GM23338 (cell line): ENCODE measurements around the gene ITIH4.

ENCODE experiments used
- CREB1 ChIP-seq: fragments of 250-450 bp; sonication (Bioruptor Pico); IDR thresholded peaks from 2 replicates; pipeline ENCODE4 v1.5.0; 2020; ENCODE audit warnings: low read depth, mild to moderate bottlenecking, moderate library complexity
- CTCF ChIP-seq, 2 experiments: fragments of 200-600 bp in 1 of 2; sonication (generic) in 1 of 2; conservative IDR thresholded peaks; 2 replicates each; pipeline versions ENCODE4 v1.5.1 to v1.6.1; 2016 to 2017; ENCODE audit warnings: antibody characterized with exemption in 2 of 2, low read depth in 2 of 2, mild to moderate bottlenecking in 2 of 2, moderate library complexity in 1 of 2
- ETS1 ChIP-seq: IDR thresholded peaks from 2 replicates; pipeline ENCODE4 v1.6.1; 2016; ENCODE audit warnings: antibody characterized with exemption
- EZH2 ChIP-seq: fragments of 200-600 bp; sonication (generic); IDR thresholded peaks from one replicate; pipeline ENCODE4 v1.8.0; 2017; ENCODE audit warnings: antibody characterized with exemption, mild to moderate bottlenecking, low read depth; ENCODE audit not compliant: unreplicated experiment
- EZH2phosphoT487 ChIP-seq: fragments of 200-600 bp; sonication (generic); IDR thresholded peaks from one replicate; pipeline ENCODE4 v1.8.1; 2018; ENCODE audit warnings: antibody characterized with exemption; ENCODE audit not compliant: unreplicated experiment
- JUNB ChIP-seq: IDR thresholded peaks from one replicate; pipeline ENCODE4 v1.6.1; 2016; ENCODE audit warnings: antibody characterized with exemption; ENCODE audit not compliant: unreplicated experiment
- NANOG ChIP-seq: IDR thresholded peaks from 2 replicates; pipeline ENCODE4 v1.6.1; 2016; ENCODE audit warnings: antibody characterized with exemption, borderline replicate concordance
- POLR2AphosphoS5 ChIP-seq: IDR thresholded peaks from 2 replicates; pipeline ENCODE4 v1.6.1; 2016; ENCODE audit warnings: antibody characterized with exemption, low read depth
- REST ChIP-seq: IDR thresholded peaks from one replicate; pipeline ENCODE4 v1.6.1; 2018; ENCODE audit warnings: antibody characterized with exemption; ENCODE audit not compliant: unreplicated experiment
- STAT1 ChIP-seq: IDR thresholded peaks from one replicate; pipeline ENCODE4 v1.6.1; 2016; ENCODE audit warnings: antibody characterized with exemption; ENCODE audit not compliant: unreplicated experiment
- ZNF114 ChIP-seq: fragments of 250-450 bp; sonication (Bioruptor Pico); IDR thresholded peaks from 2 replicates; pipeline ENCODE4 v1.5.0; 2020; ENCODE audit warnings: mild to moderate bottlenecking, moderate library complexity
- ZNF331 ChIP-seq: fragments of 250-450 bp; sonication (Bioruptor Pico); IDR thresholded peaks from 2 replicates; pipeline ENCODE4 v1.5.0; 2020; ENCODE audit warnings: low read depth, mild to moderate bottlenecking, moderate library complexity
- ZNF462 ChIP-seq: fragments of 250-450 bp; sonication (Bioruptor Pico); IDR thresholded peaks from 2 replicates; pipeline ENCODE4 v1.5.0; 2020; ENCODE audit warnings: mild to moderate bottlenecking, moderate library complexity

- TF ChIP-seq CTCF (conservative IDR thresholded peaks at IDR 0.05; ENCODE audit: low read depth in 2 of 2) = no peak
- no peak for TF ChIP-seq ETS1
- no peak for TF ChIP-seq EZH2
- no peak for TF ChIP-seq JUNB
- TF ChIP-seq POLR2AphosphoS5 = no peak
- no peak for TF ChIP-seq STAT1
- TF ChIP-seq REST = no peak
- no peak for TF ChIP-seq EZH2phosphoT487
- no peak for TF ChIP-seq CREB1 (CRISPR knock-in tag)
- no peak for TF ChIP-seq NANOG
- no peak for TF ChIP-seq ZNF331 (CRISPR knock-in tag)
- TF ChIP-seq ZNF114 (CRISPR knock-in tag) = no peak
- TF ChIP-seq ZNF462 (CRISPR knock-in tag) = no peak
Observed at GRCh38 chr3:52791366-52791765, 39.1 kb downstream of the ITIH4 start.
